ENCODE data around the gene RABGAP1L.

RABGAP1L gene

GRCh38 chr1:174652569-174653280, 493.4 kb downstream of the RABGAP1L start:
- 0 out of 2 replicates have a peak, but pooled peaks have one; percentile 15 for TF ChIP-seq ZFHX2 (tag by site-specific recombination; conservative IDR thresholded peaks at IDR 0.05)
- no peak for TF ChIP-seq CTCF (tag by site-specific recombination; IDR thresholded peaks at IDR 0.05)
- TF ChIP-seq ZNF624 (tag by site-specific recombination; IDR thresholded peaks at IDR 0.05): no peak
- TF ChIP-seq ZBTB49 (tag by site-specific recombination; IDR thresholded peaks at IDR 0.05; ENCODE audit: low read depth): no peak
- no peak for TF ChIP-seq ZNF513 (tag by site-specific recombination; IDR thresholded peaks at IDR 0.05)
- no peak for TF ChIP-seq ZNF423 (tag by site-specific recombination; IDR thresholded peaks at IDR 0.05)
- peak; percentile 68; the same call in 1 of the 2 replicates for TF ChIP-seq ZSCAN16 (tag by site-specific recombination; IDR thresholded peaks at IDR 0.05)
- Histone ChIP-seq H3K9me3 (ENCODE audit: control insufficient read depth, insufficient read depth, low read depth, low read length) (no peaks in the 10 kb centered on the region), H3K4me3 (ENCODE audit: low read depth, low read length) (no peak overlapping the region), H3K27ac (ENCODE audit: extremely low read depth, low read depth, low read length) (no peak overlapping the region), H3K4me1 (ENCODE audit: control insufficient read depth, insufficient read depth, low read length) (no peaks in the 10 kb centered on the region), H3K36me3 (ENCODE audit: control insufficient read depth in 2 of 2, insufficient read depth in 1 of 2, low read length in 2 of 2) (no peaks in the 10 kb centered on the region)
- ChIA-PET CTCF (interaction anchor here (0.7 kb wide), 1 partner anchor 1181 kb away, joined by 3 read pairs; no protein-coding TSS in a partner anchor), POLR2A (no interaction called here)

- no peak overlapping the region for H3K27ac ChIP-seq (ENCODE audit: extremely low read depth, low read depth, low read length)
- H3K9me3 ChIP-seq (ENCODE audit: control insufficient read depth, insufficient read depth, low read depth, low read length): no peaks in the 10 kb centered on the region
- H3K4me1 ChIP-seq (ENCODE audit: control insufficient read depth, insufficient read depth, low read length): no peaks in the 10 kb centered on the region
- CTCF ChIA-PET: interaction anchor here (0.7 kb wide), 2 partner anchors 48 to 491 kb away, joined by 3 to 4 read pairs; no protein-coding TSS in a partner anchor
- no peaks in the 10 kb centered on the region for H3K36me3 ChIP-seq (ENCODE audit: control insufficient read depth in 2 of 2, insufficient read depth in 1 of 2, low read length in 2 of 2)
- H3K4me3 ChIP-seq (ENCODE audit: low read depth, low read length): no peak overlapping the region
- POLR2A ChIA-PET: no interaction called here
- no peak for TF ChIP-seq ZNF624 (tag by site-specific recombination; IDR thresholded peaks at IDR 0.05)
- no peak for TF ChIP-seq ZNF518A (tag by site-specific recombination; conservative IDR thresholded peaks at IDR 0.05; ENCODE audit: low read depth)
- no peak for TF ChIP-seq ZNF24 (tag by site-specific recombination; IDR thresholded peaks at IDR 0.05)
- TF ChIP-seq GLIS1 (tag by site-specific recombination; IDR thresholded peaks at IDR 0.05): no peak
- no peak for TF ChIP-seq ZNF549 (tag by site-specific recombination; IDR thresholded peaks at IDR 0.05)
- TF ChIP-seq ZNF776 (tag by site-specific recombination; IDR thresholded peaks at IDR 0.05; ENCODE audit: borderline replicate concordance): no peak
- no peak for TF ChIP-seq ZBTB10 (tag by site-specific recombination; IDR thresholded peaks at IDR 0.05)
- no peak for TF ChIP-seq SCRT1 (tag by site-specific recombination; IDR thresholded peaks at IDR 0.05; ENCODE audit: borderline replicate concordance)
- no peak for TF ChIP-seq ZNF692 (tag by site-specific recombination; IDR thresholded peaks at IDR 0.05)
- no peak for TF ChIP-seq ZNF513 (tag by site-specific recombination; IDR thresholded peaks at IDR 0.05)
These were observed 495.2 kb downstream of the RABGAP1L start for GRCh38 chr1:174654560-174654959.

Data from HEK293 (cell line).